Activated B cell treated with CpG ODN at 0.5 μM for 24 hours (primary cell): ENCODE results near the gene IPO11. TPM values are rescaled to one million over a fixed set of nuclear protein-coding genes. Genes with fewer than 3 reads are reported as not detected.

Experiments
- ATAC-seq: fragments of 200-7000 bp; cut with Tn5 transposase; one replicate; pipeline ENCODE4 v1.10.0; 2021; ENCODE audit warnings: low read depth, mild to moderate bottlenecking, moderate library complexity
- CTCF ChIA-PET: fragments of 350-600 bp; sonication (Branson Sonifier 250); formaldehyde crosslinking; loops from one replicate; lab custom pipeline; 2021; ENCODE audit warnings: antibody characterized with exemption; lab: Charles Lee
- POLR2A ChIA-PET: fragments of 350-600 bp; sonication (Branson Sonifier 250); formaldehyde crosslinking; loops from one replicate; lab custom pipeline; 2021; ENCODE audit warnings: antibody characterized with exemption; lab: Charles Lee
- DNase-seq: peaks from one replicate; pipeline ENCODE4 v3.0.0; 2022
- H3K27ac Mint-ChIP-seq: one replicate; pipeline ENCODE4 v1.8.0; 2020; ENCODE audit warnings: mixed read lengths
- H3K27me3 Mint-ChIP-seq: one replicate; pipeline ENCODE4 v1.8.0; 2021; ENCODE audit warnings: mixed read lengths
- H3K36me3 Mint-ChIP-seq: one replicate; pipeline ENCODE4 v1.8.0; 2021; ENCODE audit warnings: low read depth, mixed read lengths
- H3K4me1 Mint-ChIP-seq: one replicate; pipeline ENCODE4 v1.8.0; 2021; ENCODE audit warnings: mixed read lengths
- H3K4me3 Mint-ChIP-seq: one replicate; pipeline ENCODE4 v1.8.0; 2020; ENCODE audit warnings: mild to moderate bottlenecking, mixed read lengths
- H3K9me3 Mint-ChIP-seq: one replicate; pipeline ENCODE4 v1.8.0; 2020; ENCODE audit warnings: mixed read lengths
- intact Hi-C: fragments of 100-400 bp; cut with micrococcal nuclease; formaldehyde crosslinking; loops from one replicate; pipeline ENCODE4 v1.15.1; 2024
- total RNA-seq: library from RNA; stranded (reverse); gene quantifications from 2 replicates; pipeline ENCODE4 v1.2.3, GENCODE V29; 2022
- TF ChIP-seq, protein P1 (sequence below): fragments of 200-600 bp; IDR thresholded peaks from one replicate; pipeline ENCODE4 v1.8.0; 2022; ENCODE audit warnings: antibody characterized with exemption, mild to moderate bottlenecking

Gene IPO11
- total RNA-seq, 1 donor from 2014 or later = 32.9 TPM

DNA sequence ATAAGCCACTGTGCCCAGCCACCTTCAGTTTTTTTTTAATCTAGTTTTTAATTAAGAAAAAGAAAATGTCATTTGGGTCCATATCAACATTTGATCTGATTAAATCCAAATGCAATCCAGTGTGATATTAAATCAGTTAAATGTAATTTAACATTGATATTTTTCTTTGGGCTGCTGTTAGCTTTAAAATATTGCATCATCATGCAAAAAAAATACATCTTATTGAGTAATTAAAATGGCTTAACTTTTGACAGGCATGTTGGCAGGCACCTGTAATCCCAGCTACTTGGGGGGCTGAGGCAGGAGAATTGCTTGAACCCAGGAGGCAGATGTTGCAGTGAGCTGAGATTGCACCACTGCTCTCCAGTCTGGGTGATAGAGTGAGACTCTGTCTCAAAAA lies 143.4 kb downstream of the IPO11 start:
- no peak overlapping the region for H3K27ac Mint-ChIP-seq
- ATAC-seq = no peak
- H3K9me3 Mint-ChIP-seq = no peaks in the 10 kb centered on the region
- no peak overlapping the region for H3K4me3 Mint-ChIP-seq
- TF ChIP-seq, protein P1, sequence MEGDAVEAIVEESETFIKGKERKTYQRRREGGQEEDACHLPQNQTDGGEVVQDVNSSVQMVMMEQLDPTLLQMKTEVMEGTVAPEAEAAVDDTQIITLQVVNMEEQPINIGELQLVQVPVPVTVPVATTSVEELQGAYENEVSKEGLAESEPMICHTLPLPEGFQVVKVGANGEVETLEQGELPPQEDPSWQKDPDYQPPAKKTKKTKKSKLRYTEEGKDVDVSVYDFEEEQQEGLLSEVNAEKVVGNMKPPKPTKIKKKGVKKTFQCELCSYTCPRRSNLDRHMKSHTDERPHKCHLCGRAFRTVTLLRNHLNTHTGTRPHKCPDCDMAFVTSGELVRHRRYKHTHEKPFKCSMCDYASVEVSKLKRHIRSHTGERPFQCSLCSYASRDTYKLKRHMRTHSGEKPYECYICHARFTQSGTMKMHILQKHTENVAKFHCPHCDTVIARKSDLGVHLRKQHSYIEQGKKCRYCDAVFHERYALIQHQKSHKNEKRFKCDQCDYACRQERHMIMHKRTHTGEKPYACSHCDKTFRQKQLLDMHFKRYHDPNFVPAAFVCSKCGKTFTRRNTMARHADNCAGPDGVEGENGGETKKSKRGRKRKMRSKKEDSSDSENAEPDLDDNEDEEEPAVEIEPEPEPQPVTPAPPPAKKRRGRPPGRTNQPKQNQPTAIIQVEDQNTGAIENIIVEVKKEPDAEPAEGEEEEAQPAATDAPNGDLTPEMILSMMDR = no peak
- no peaks in the 10 kb centered on the region for H3K27me3 Mint-ChIP-seq
- H3K4me1 Mint-ChIP-seq = no peaks in the 10 kb centered on the region
- peaks cover 51% of the 10 kb centered on the region for H3K36me3 Mint-ChIP-seq
- ChIA-PET CTCF (no interaction called here), POLR2A (no interaction called here)
- intact Hi-C loops = no loop called here
- no peak for DNase-seq

DNA sequence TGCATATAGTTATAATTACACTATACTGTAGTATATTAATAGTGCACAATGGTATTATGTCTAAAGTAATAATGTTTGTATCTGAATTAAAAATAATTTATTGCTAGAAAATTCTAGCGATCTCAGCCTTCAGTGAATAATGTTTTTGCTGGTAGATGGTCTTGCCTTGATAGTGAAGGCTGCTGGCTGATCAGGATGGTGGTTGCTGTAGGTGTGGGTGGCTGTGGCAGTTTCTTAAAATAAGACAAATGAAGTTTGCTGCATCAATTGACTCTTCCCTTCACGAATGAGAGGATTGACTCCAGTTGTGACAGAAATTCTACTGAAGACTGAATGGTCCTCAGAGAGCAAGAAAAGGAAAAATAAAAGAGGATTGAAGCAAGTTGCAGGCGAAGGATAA lies 146.4 kb downstream of the IPO11 start:
- peaks cover 54% of the 10 kb centered on the region for H3K36me3 Mint-ChIP-seq
- TF ChIP-seq, protein P1 = no peak

DNA sequence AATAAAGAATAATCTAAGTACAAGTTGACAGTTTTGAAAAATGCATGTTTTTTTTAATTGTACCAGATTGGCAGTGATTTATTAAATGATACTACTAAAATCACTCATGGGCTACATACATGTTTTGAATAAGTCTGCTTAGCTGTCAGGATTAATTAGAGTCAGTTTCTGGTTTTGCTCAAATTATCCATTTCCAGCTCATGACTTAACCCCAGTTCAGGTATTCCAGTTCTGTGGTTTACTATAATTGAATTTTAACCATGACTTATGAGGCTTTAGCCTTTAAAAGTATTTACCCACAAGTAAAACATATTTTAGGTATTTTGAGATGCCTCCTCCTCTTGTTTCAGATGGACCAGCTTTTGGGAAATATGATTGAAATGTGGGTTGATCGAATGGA lies 148.2 kb downstream of the IPO11 start:
- TF ChIP-seq, protein P1 = no peak
- H3K9me3 Mint-ChIP-seq = peaks cover 2% of the 10 kb centered on the region
- no peak for ATAC-seq
- intact Hi-C loops = no loop called here
- no peaks in the 10 kb centered on the region for H3K27me3 Mint-ChIP-seq
- H3K4me3 Mint-ChIP-seq = no peak overlapping the region
- ChIA-PET CTCF (no interaction called here), POLR2A (no interaction called here)
- no peaks in the 10 kb centered on the region for H3K4me1 Mint-ChIP-seq
- no peak overlapping the region for H3K27ac Mint-ChIP-seq
- no peak for DNase-seq
- H3K36me3 Mint-ChIP-seq = peaks cover 62% of the 10 kb centered on the region

More for the DNA sequence above, 146.4 kb downstream of the IPO11 start:
- H3K27ac Mint-ChIP-seq = no peak overlapping the region
- no peaks in the 10 kb centered on the region for H3K4me1 Mint-ChIP-seq
- CTCF ChIA-PET = no interaction called here
- no peak overlapping the region for H3K4me3 Mint-ChIP-seq
- ATAC-seq (no peak), DNase-seq (no peak)
- intact Hi-C loops = no loop called here
- no peaks in the 10 kb centered on the region for H3K27me3 Mint-ChIP-seq
- no peaks in the 10 kb centered on the region for H3K9me3 Mint-ChIP-seq
- POLR2A ChIA-PET = no interaction called here

DNA sequence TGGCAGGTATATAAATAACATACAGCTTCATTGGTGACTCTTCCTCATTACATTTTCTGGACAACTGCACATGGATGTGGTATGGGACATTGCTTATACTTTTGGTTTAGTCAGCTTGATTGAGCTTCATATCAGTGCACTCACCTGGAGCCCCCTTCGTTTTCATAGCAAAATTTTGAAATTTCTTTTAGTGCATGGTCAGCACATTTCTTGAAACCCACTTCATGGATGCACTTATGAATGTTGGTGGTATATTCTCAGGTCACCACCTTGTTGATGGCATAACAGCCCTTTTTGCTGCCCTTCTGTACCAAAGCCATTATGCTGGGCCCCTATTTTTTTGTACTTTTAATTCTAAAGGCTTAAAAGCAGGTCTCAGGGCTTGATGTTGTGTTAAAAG lies 149.3 kb downstream of the IPO11 start:
- Mint-ChIP-seq H3K36me3 (peaks cover 68% of the 10 kb centered on the region), H3K27me3 (no peaks in the 10 kb centered on the region)

DNA sequence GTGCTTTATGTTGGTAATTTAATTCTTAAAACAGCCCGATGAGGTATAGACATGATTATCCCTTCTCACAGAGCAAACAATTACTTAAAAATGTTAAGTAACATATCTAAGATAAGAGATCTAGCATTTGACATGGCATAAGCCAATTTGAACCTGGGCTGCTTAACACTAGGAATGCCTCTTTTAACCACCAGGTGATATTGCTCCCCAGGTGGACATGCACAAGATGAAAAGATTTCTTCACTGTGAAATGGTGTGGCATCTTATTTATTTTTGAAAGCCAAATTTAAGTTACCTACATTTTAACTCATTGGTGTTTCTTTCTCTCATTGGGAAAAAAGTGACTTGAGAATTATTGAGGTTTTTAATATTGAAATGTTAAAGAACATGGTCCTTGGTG lies 150.3 kb downstream of the IPO11 start:
- peaks cover 66% of the 10 kb centered on the region for H3K36me3 Mint-ChIP-seq
- POLR2A ChIA-PET = no interaction called here
- intact Hi-C loops = no loop called here

More for the DNA sequence above, 149.3 kb downstream of the IPO11 start:
- ChIA-PET CTCF (no interaction called here), POLR2A (no interaction called here)
- H3K4me1 Mint-ChIP-seq = no peaks in the 10 kb centered on the region
- no peak overlapping the region for H3K27ac Mint-ChIP-seq
- no peak overlapping the region for H3K4me3 Mint-ChIP-seq
- intact Hi-C loops = no loop called here
- DNase-seq = no peak
- TF ChIP-seq, protein P1 = no peak
- peaks cover 6% of the 10 kb centered on the region for H3K9me3 Mint-ChIP-seq
- no peak for ATAC-seq

More for the DNA sequence above, 150.3 kb downstream of the IPO11 start:
- Mint-ChIP-seq H3K27ac (no peak overlapping the region), H3K9me3 (peaks cover 12% of the 10 kb centered on the region), H3K4me1 (no peaks in the 10 kb centered on the region), H3K27me3 (no peaks in the 10 kb centered on the region), H3K4me3 (no peak overlapping the region)
- CTCF ChIA-PET = no interaction called here
- TF ChIP-seq, protein P1 = no peak
- no peak for DNase-seq
- ATAC-seq = no peak
